ENCODE data around the gene EIF2AK3.

DNA sequence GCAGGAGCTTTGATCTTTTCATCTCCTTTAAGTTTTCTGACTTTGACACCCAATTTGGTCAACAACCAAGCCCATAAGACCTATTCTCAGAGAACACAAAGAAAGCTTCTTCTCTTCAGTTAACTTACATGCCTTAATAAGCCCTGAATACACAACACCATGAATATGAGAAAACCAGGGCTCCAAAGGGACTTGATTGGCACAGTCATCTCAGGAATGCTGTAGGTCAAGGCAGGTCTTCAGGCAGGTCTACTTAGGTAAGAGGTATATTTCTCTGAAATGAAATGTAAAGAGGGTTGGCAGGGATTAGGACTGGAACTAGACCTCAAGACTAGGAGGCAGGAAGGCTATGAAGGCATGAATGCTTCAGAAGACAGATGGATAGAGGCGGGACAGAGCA lies 24.4 kb upstream of the EIF2AK3 start:
- TF ChIP-seq, protein P1, sequence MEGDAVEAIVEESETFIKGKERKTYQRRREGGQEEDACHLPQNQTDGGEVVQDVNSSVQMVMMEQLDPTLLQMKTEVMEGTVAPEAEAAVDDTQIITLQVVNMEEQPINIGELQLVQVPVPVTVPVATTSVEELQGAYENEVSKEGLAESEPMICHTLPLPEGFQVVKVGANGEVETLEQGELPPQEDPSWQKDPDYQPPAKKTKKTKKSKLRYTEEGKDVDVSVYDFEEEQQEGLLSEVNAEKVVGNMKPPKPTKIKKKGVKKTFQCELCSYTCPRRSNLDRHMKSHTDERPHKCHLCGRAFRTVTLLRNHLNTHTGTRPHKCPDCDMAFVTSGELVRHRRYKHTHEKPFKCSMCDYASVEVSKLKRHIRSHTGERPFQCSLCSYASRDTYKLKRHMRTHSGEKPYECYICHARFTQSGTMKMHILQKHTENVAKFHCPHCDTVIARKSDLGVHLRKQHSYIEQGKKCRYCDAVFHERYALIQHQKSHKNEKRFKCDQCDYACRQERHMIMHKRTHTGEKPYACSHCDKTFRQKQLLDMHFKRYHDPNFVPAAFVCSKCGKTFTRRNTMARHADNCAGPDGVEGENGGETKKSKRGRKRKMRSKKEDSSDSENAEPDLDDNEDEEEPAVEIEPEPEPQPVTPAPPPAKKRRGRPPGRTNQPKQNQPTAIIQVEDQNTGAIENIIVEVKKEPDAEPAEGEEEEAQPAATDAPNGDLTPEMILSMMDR (conservative IDR thresholded peaks at IDR 0.05; ENCODE audit: low read length): no peak
- no peak for TF ChIP-seq EZH2phosphoT487 (IDR thresholded peaks at IDR 0.05; ENCODE audit: borderline replicate concordance)

Measured in Loucy (cell line).